HepG2 (cell line): ENCODE results near the gene ABHD11. TPM values are rescaled to one million over a fixed set of nuclear protein-coding genes. Genes with fewer than 3 reads are reported as not detected.
A peak's percentile ranks its signal among the peaks of the same experiment; 100 is the strongest.

Experiments
- BATF2 ChIP-seq: sonication (generic); formaldehyde crosslinking; IDR thresholded peaks from 2 replicates; pipeline ENCODE4 v1.8.0; 2022; ENCODE audit warnings: mild to moderate bottlenecking, missing genetic modification reagents, moderate library complexity
- FOXK1 ChIP-seq: sonication (generic); formaldehyde crosslinking; IDR thresholded peaks from 2 replicates; pipeline ENCODE4 v1.4.0; 2020; ENCODE audit warnings: low read depth, missing genetic modification reagents, borderline replicate concordance
- NCOA2 ChIP-seq: sonication (generic); formaldehyde crosslinking; IDR thresholded peaks from 2 replicates; pipeline ENCODE4 v1.8.0; 2022; ENCODE audit warnings: inconsistent platforms
- NCOR1 ChIP-seq: fragments of 200-600 bp; sonication (generic); IDR thresholded peaks from 2 replicates; pipeline ENCODE4 v1.7.0; 2017; ENCODE audit warnings: antibody characterized with exemption, low read length, borderline replicate concordance
- POGZ ChIP-seq: sonication (generic); formaldehyde crosslinking; IDR thresholded peaks from 2 replicates; pipeline ENCODE4 v1.4.0; 2020; ENCODE audit warnings: mild to moderate bottlenecking, missing genetic modification reagents
- RNF2 ChIP-seq: fragments of 450-650 bp; conservative IDR thresholded peaks from 2 replicates; pipeline ENCODE4 v1.6.1; 2016; ENCODE audit warnings: low read depth
- RXRA ChIP-seq: sonication (generic); formaldehyde crosslinking; IDR thresholded peaks from 2 replicates; pipeline ENCODE4 v1.5.1; 2020; ENCODE audit warnings: missing genetic modification reagents
- SMARCE1 ChIP-seq: fragments of 450-650 bp; IDR thresholded peaks from 2 replicates; pipeline ENCODE4 v1.6.1; 2017; ENCODE audit warnings: borderline replicate concordance
- TRAFD1 ChIP-seq: sonication (generic); formaldehyde crosslinking; IDR thresholded peaks from 2 replicates; pipeline ENCODE4 v1.5.1; 2020; ENCODE audit warnings: missing genetic modification reagents, mild to moderate bottlenecking, borderline replicate concordance
- ZBTB34 ChIP-seq: sonication (generic); formaldehyde crosslinking; IDR thresholded peaks from 2 replicates; pipeline ENCODE4 v1.8.0; 2022; ENCODE audit warnings: mild to moderate bottlenecking, missing genetic modification reagents
- ZMYM2 ChIP-seq: sonication (generic); formaldehyde crosslinking; IDR thresholded peaks from 2 replicates; pipeline ENCODE4 v1.8.0; 2022; ENCODE audit warnings: mild to moderate bottlenecking, missing genetic modification reagents
- ZNF281 ChIP-seq: sonication (generic); formaldehyde crosslinking; IDR thresholded peaks from 2 replicates; pipeline ENCODE4 v1.4.0; 2020; ENCODE audit warnings: missing genetic modification reagents, borderline replicate concordance
- ZNF333 ChIP-seq: sonication (generic); formaldehyde crosslinking; IDR thresholded peaks from 2 replicates; pipeline ENCODE4 v1.4.0; 2020; ENCODE audit warnings: mild to moderate bottlenecking, missing genetic modification reagents, borderline replicate concordance
- ZNF382 ChIP-seq: sonication (generic); formaldehyde crosslinking; IDR thresholded peaks from 2 replicates; pipeline ENCODE4 v1.5.0; 2020; ENCODE audit warnings: missing genetic modification reagents, mild to moderate bottlenecking, borderline replicate concordance
- ZNF550 ChIP-seq: sonication (generic); formaldehyde crosslinking; IDR thresholded peaks from 2 replicates; pipeline ENCODE4 v1.4.0; 2020; ENCODE audit warnings: mild to moderate bottlenecking, missing genetic modification reagents, borderline replicate concordance
- ZNF557 ChIP-seq: sonication (generic); formaldehyde crosslinking; IDR thresholded peaks from 2 replicates; pipeline ENCODE4 v1.4.0; 2020; ENCODE audit warnings: missing genetic modification reagents
- ZNF572 ChIP-seq: sonication (generic); formaldehyde crosslinking; IDR thresholded peaks from 2 replicates; pipeline ENCODE4 v1.5.1; 2020; ENCODE audit warnings: mild to moderate bottlenecking, missing genetic modification reagents
- ZNF780A ChIP-seq: sonication (generic); formaldehyde crosslinking; IDR thresholded peaks from 2 replicates; pipeline ENCODE4 v1.8.0; 2022; ENCODE audit warnings: mild to moderate bottlenecking, missing genetic modification reagents, moderate library complexity
- ZSCAN20 ChIP-seq: sonication (generic); formaldehyde crosslinking; IDR thresholded peaks from 2 replicates; pipeline ENCODE4 v1.4.0; 2020; ENCODE audit warnings: missing genetic modification reagents, mild to moderate bottlenecking, borderline replicate concordance
- ZSCAN31 ChIP-seq: sonication (generic); formaldehyde crosslinking; IDR thresholded peaks from 2 replicates; pipeline ENCODE4 v1.5.0; 2020; ENCODE audit warnings: low read depth, mild to moderate bottlenecking, missing genetic modification reagents
- ZXDC ChIP-seq: sonication (generic); formaldehyde crosslinking; IDR thresholded peaks from 2 replicates; pipeline ENCODE4 v1.5.0; 2020; ENCODE audit warnings: mild to moderate bottlenecking, missing genetic modification reagents
- polyA plus RNA-seq, 8 experiments: library from polyadenylated mRNA; depleted of rRNA in 3 of 8; stranded (reverse) in 7 of 8; unstranded in 1 of 8; fragments of >200 nt; fragmentation: Illumina TruSeq in 4 of 8; extraction: Trizol in 4 of 8; gene quantifications; 2 replicates each; pipeline versions ENCODE4 v1.2.1 to v1.2.3, GENCODE V29; 2011 to 2016; ENCODE audit warnings: low read depth in 4 of 8, missing spikeins in 1 of 8, mixed read lengths in 1 of 8; ENCODE audit not compliant: insufficient read depth in 1 of 8
- total RNA-seq, 5 experiments: library from RNA; depleted of rRNA; stranded (reverse); fragments of >200 nt; fragmentation: Illumina TruSeq; extraction: Trizol; gene quantifications; 2 replicates each; pipeline ENCODE4 v1.2.3, GENCODE V29; 2016; ENCODE audit warnings: low read depth in 1 of 5

ABHD11 gene
- total and polyA plus RNA-seq, 2 of the 13 experiments (the other 11 are each of a cell fraction or from before 2014, with no cell fraction given): 7.0 to 8.1 TPM

GRCh38 chr7:73715648-73716317 lies 22.8 kb downstream of the ABHD11 start (continued):
- TF ChIP-seq ZMYM2 (CRISPR knock-in tag) (no peak), ZNF550 (CRISPR knock-in tag) (no peak), FOXK1 (CRISPR knock-in tag) (peak; percentile 76), ZNF281 (CRISPR knock-in tag) (no peak), ZXDC (CRISPR knock-in tag) (no peak), SMARCE1 (no peak), ZNF572 (no peak), RNF2 (no peak), NCOR1 (peak; percentile 27; the same call in 1 of the 2 replicates), ZNF780A (CRISPR knock-in tag) (no peak), ZNF557 (CRISPR knock-in tag) (no peak), ZBTB34 (CRISPR knock-in tag) (no peak), ZSCAN20 (CRISPR knock-in tag) (no peak), ZSCAN31 (CRISPR knock-in tag) (no peak), POGZ (no peak), ZNF382 (CRISPR knock-in tag) (no peak), TRAFD1 (peak; percentile 31; the same call in 1 of the 2 replicates), NCOA2 (CRISPR knock-in tag) (peak; percentile 40; the same call in 1 of the 2 replicates), BATF2 (no peak), ZNF333 (CRISPR knock-in tag) (no peak), RXRA (CRISPR knock-in tag) (peak; percentile 90)
